ENCODE results near the gene ZNF677. TPM values are rescaled to one million over a fixed set of nuclear protein-coding genes. Genes with fewer than 3 reads are reported as not detected.

The ZNF677 gene
- total and polyA plus RNA-seq, 9 of the 15 experiments (the other 6 are each of a cell fraction or from before 2014, with no cell fraction given) = 1.5 to 2.3 (median 1.8) TPM

GRCh38 chr19:53294786-53295441 lies 40.2 kb upstream of the ZNF677 start (continued):
- TF ChIP-seq ARID3B (CRISPR knock-in tag; IDR thresholded peaks at IDR 0.05; ENCODE audit: borderline replicate concordance) = no peak
- no peak for TF ChIP-seq MAFG (tag; conservative IDR thresholded peaks at IDR 0.05)
- TF ChIP-seq STAG1 (CRISPR knock-in tag; IDR thresholded peaks at IDR 0.05; ENCODE audit: borderline replicate concordance) = no peak

GRCh38 chr19:53290758-53291549 lies 36.3 kb upstream of the ZNF677 start:
- TF ChIP-seq L3MBTL2 (IDR thresholded peaks at IDR 0.05) = peak; percentile 39; the same call in 1 of the 2 replicates
- TF ChIP-seq SPI1 (IDR thresholded peaks at IDR 0.05; ENCODE audit: borderline replicate concordance, low read depth, low read length) = peak; percentile 69
- TF ChIP-seq E2F6 (IDR thresholded peaks at IDR 0.05; ENCODE audit: borderline replicate concordance in 1 of 2, extremely low read depth in 1 of 2, insufficient read depth in 1 of 2, insufficient read length in 1 of 2, low read depth in 1 of 2, low read length in 1 of 2, poor library complexity in 1 of 2, severe bottlenecking in 1 of 2) = peak; percentile 28 to 52
- peak; percentile 41 to 65; a peak in 3 of 4 replicates for TF ChIP-seq NRF1 (conservative IDR thresholded peaks at IDR 0.05 in 1 of 2, IDR thresholded peaks at IDR 0.05 in 1 of 2)
- TF ChIP-seq ZHX1 (conservative IDR thresholded peaks at IDR 0.05; ENCODE audit: low read length) = no peak

More at GRCh38 chr19:53290758-53291549, 36.3 kb upstream of the ZNF677 start:
- ChIA-PET POLR2A (no interaction called here), CTCF (ENCODE audit: low intra/inter-chr PET ratio) (no interaction called here)
- Histone ChIP-seq H3K9ac (ENCODE audit: insufficient read depth in 1 of 2, low read depth in 2 of 2, low read length in 2 of 2) (no peak overlapping the region), H3K27me3 (ENCODE audit: control insufficient read depth in 2 of 2, insufficient read depth in 2 of 2, low read length in 2 of 2) (peaks cover 0 to 12% of the 10 kb centered on the region in 2 experiments; a peak in 1 of 5 replicates), H3K4me3 (no peak overlapping the region), H3K79me2 (ENCODE audit: control insufficient read depth, insufficient read depth, low read length) (no peaks in the 10 kb centered on the region), H3K4me2 (ENCODE audit: insufficient read depth, low read length) (no peak overlapping the region), H3K9me1 (ENCODE audit: control insufficient read depth, insufficient read depth, low read length) (no peaks in the 10 kb centered on the region), H4K20me1 (replicated peaks; ENCODE audit: control insufficient read depth, insufficient read depth, low read length) (no peaks in the 10 kb centered on the region), H2AFZ (ENCODE audit: low read depth, low read length) (no peak overlapping the region), H3K36me3 (ENCODE audit: control insufficient read depth, insufficient read depth, low read length) (no peaks in the 10 kb centered on the region), H3K27ac (ENCODE audit: extremely low read depth, low read depth, low read length) (no peak overlapping the region), H3K9me3 (replicated peaks; ENCODE audit: control insufficient read depth, insufficient read depth, low read depth, low read length) (no peaks in the 10 kb centered on the region), H3K4me1 (replicated peaks in 1 of 2; ENCODE audit: control insufficient read depth in 2 of 2, insufficient read depth in 2 of 2, low read length in 2 of 2) (peaks cover 0 to 4% of the 10 kb centered on the region in 2 experiments; a peak in 2 of 5 replicates)
- in situ Hi-C loops (cut with MboI) = no loop called here
- no peak for DNase-seq (ENCODE audit: extremely low read depth in 1 of 4, low spot score in 3 of 4)
- BruUV-seq (replicated peaks) = no TSS peak
- no peak for ATAC-seq
- intact Hi-C loops (cut with micrococcal nuclease) = no loop called here
- WGBS (ENCODE audit: insufficient coverage, low coverage, missing lambda C conversion rate) = 14% methylated on average over 43 of the region's 47 CpGs
- FAIRE-seq = no peak
